Calu3 (cell line): Measurements from ENCODE around the gene AURKAIP1. TPM values are rescaled to one million over a fixed set of nuclear protein-coding genes. Genes with fewer than 3 reads are reported as not detected.
A peak's percentile ranks its signal among the peaks of the same experiment; 100 is the strongest.

ENCODE experiments used
- BruUV-seq: library from RNA; stranded (reverse); fragments of 400-500 nt; replicated peaks from 2 replicates; lab custom pipeline; 2021; lab: Mats Ljungman, UMichigan
- CTCF ChIA-PET: fragments of 300-600 bp; sonication (Branson Sonifier 250); formaldehyde crosslinking; loops from one replicate; lab custom pipeline; 2022; ENCODE audit warnings: antibody characterized with exemption; lab: Charles Lee
- DNase-seq: peaks from one replicate; pipeline ENCODE4 v3.0.0; 2022
- H3K27ac Mint-ChIP-seq: one replicate; pipeline ENCODE4 v1.8.0; 2022; ENCODE audit warnings: mixed read lengths; ENCODE audit not compliant: unreplicated experiment
- H3K27me3 Mint-ChIP-seq: one replicate; pipeline ENCODE4 v1.8.0; 2022; ENCODE audit warnings: mixed read lengths; ENCODE audit not compliant: unreplicated experiment
- H3K36me3 Mint-ChIP-seq: one replicate; pipeline ENCODE4 v1.8.0; 2022; ENCODE audit warnings: mild to moderate bottlenecking, moderate library complexity, mixed read lengths; ENCODE audit not compliant: insufficient read depth, unreplicated experiment
- H3K4me1 Mint-ChIP-seq: one replicate; pipeline ENCODE4 v1.8.0; 2022; ENCODE audit warnings: mild to moderate bottlenecking, low read depth, mixed read lengths; ENCODE audit not compliant: unreplicated experiment
- H3K4me3 Mint-ChIP-seq: one replicate; pipeline ENCODE4 v1.8.0; 2022; ENCODE audit warnings: mild to moderate bottlenecking, low read depth, moderate library complexity, mixed read lengths; ENCODE audit not compliant: unreplicated experiment
- H3K9me3 Mint-ChIP-seq: one replicate; pipeline ENCODE4 v1.8.0; 2022; ENCODE audit warnings: low read depth, mixed read lengths; ENCODE audit not compliant: unreplicated experiment
- intact Hi-C: fragments of 100-400 bp; cut with micrococcal nuclease; formaldehyde crosslinking; loops from one replicate; pipeline ENCODE4 v1.10.0; 2022; ENCODE audit not compliant: unreplicated experiment
- total RNA-seq: library from RNA; stranded (reverse); gene quantifications from 2 replicates; pipeline ENCODE4 v1.2.3, GENCODE V29; 2022
- TF ChIP-seq, protein P1 (sequence below): fragments of 200-600 bp; IDR thresholded peaks from one replicate; pipeline ENCODE4 v1.8.0; 2022; ENCODE audit warnings: antibody characterized with exemption; ENCODE audit not compliant: unreplicated experiment

The AURKAIP1 gene
- total RNA-seq, 1 experiment from 2014 or later, result 98.9 TPM

DNA sequence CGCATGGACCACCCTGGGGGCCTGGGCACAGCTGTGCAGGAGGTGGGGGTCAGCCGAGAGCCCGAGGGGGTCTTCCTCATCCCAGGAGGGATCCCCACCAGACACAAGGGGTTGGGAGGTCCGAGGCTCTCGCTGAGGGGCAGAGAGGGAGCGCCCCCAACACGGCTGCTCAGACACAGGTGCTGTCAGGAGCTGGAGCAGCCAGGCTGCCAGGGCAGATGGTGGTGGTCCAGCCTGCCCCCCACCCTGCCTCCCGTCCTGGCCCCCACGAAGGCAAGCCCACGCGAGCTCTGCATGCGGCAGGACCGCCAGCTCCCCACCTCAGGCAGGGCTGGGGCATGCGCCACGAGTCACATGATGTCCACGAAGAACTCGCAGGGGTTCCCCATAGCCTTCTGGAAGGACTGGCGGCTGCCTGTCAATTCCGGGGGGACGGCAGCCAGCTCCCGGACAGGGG is 39.2 kb downstream of the AURKAIP1 start:
- BruUV-seq, result no TSS peak
- intact Hi-C loops, result no loop called here
- Mint-ChIP-seq H3K36me3 (peaks cover 55% of the 10 kb centered on the region), H3K4me1 (no peaks in the 10 kb centered on the region), H3K9me3 (no peaks in the 10 kb centered on the region), H3K27ac (no peak overlapping the region), H3K4me3 (no peak overlapping the region), H3K27me3 (no peaks in the 10 kb centered on the region)
- CTCF ChIA-PET, result no interaction called here
- TF ChIP-seq, protein P1, sequence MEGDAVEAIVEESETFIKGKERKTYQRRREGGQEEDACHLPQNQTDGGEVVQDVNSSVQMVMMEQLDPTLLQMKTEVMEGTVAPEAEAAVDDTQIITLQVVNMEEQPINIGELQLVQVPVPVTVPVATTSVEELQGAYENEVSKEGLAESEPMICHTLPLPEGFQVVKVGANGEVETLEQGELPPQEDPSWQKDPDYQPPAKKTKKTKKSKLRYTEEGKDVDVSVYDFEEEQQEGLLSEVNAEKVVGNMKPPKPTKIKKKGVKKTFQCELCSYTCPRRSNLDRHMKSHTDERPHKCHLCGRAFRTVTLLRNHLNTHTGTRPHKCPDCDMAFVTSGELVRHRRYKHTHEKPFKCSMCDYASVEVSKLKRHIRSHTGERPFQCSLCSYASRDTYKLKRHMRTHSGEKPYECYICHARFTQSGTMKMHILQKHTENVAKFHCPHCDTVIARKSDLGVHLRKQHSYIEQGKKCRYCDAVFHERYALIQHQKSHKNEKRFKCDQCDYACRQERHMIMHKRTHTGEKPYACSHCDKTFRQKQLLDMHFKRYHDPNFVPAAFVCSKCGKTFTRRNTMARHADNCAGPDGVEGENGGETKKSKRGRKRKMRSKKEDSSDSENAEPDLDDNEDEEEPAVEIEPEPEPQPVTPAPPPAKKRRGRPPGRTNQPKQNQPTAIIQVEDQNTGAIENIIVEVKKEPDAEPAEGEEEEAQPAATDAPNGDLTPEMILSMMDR, result no peak
- DNase-seq, result no peak

DNA sequence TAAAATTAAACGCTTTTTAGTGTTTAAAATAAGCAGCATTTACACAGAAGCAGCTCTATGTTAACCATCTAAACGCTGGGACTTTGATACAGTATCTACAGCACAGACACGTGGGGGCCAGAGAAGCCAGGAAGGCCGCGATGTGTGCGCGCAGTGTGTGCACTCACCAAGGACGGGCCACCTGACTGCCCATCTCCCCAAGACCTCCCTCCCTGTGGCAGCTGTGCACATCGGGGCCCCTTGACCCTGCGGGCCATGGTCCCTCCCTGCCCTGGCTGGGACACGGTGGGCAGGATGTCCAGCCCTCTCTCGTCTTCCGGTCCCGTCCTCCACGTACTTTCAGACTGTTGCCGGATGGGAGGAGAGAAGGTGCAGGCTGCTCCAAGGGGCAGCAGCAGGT is 39.7 kb downstream of the AURKAIP1 start:
- intact Hi-C loops, result no loop called here
- no peak overlapping the region for H3K27ac Mint-ChIP-seq
- no peak for DNase-seq
- H3K4me3 Mint-ChIP-seq, result no peak overlapping the region
- BruUV-seq, result TSS peak; percentile 19
- no peaks in the 10 kb centered on the region for H3K9me3 Mint-ChIP-seq
- H3K36me3 Mint-ChIP-seq, result peaks cover 58% of the 10 kb centered on the region
- CTCF ChIA-PET, result interaction anchor here (0.8 kb wide), 1 partner anchor 43 kb away, joined by 3 read pairs; no protein-coding TSS in a partner anchor
- TF ChIP-seq, protein P1, result no peak
- no peaks in the 10 kb centered on the region for H3K27me3 Mint-ChIP-seq
- no peaks in the 10 kb centered on the region for H3K4me1 Mint-ChIP-seq

DNA sequence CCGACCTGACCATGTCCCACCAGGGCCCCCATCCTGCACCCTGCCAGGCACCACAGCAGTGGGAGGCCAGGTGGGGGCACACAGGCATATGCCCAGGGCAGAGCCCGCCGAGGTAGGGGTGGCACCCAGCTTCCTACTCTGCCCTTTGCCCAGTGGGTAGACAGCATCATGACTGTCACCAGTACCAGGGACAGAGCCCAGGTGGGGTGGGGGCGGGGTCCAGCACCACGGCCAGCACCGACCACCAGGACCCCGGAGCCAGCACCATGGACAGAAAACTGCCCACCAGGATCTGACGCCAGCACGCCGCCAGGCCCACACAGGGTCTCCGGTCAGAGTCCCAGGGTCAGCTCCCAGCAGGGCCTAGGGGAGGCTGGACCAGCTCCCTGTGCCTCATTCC is 40.2 kb downstream of the AURKAIP1 start:
- peaks cover 58% of the 10 kb centered on the region for H3K36me3 Mint-ChIP-seq
- no TSS peak for BruUV-seq
- no peak overlapping the region for H3K4me3 Mint-ChIP-seq
- no peaks in the 10 kb centered on the region for H3K9me3 Mint-ChIP-seq
- CTCF ChIA-PET, result interaction anchor here (0.8 kb wide), 1 partner anchor 43 kb away, joined by 3 read pairs; no protein-coding TSS in a partner anchor
- peak overlapping the region; percentile 53 for H3K27ac Mint-ChIP-seq
- DNase-seq, result no peak
- no peaks in the 10 kb centered on the region for H3K27me3 Mint-ChIP-seq
- intact Hi-C loops, result no loop called here
- TF ChIP-seq, protein P1, result no peak
- no peaks in the 10 kb centered on the region for H3K4me1 Mint-ChIP-seq

DNA sequence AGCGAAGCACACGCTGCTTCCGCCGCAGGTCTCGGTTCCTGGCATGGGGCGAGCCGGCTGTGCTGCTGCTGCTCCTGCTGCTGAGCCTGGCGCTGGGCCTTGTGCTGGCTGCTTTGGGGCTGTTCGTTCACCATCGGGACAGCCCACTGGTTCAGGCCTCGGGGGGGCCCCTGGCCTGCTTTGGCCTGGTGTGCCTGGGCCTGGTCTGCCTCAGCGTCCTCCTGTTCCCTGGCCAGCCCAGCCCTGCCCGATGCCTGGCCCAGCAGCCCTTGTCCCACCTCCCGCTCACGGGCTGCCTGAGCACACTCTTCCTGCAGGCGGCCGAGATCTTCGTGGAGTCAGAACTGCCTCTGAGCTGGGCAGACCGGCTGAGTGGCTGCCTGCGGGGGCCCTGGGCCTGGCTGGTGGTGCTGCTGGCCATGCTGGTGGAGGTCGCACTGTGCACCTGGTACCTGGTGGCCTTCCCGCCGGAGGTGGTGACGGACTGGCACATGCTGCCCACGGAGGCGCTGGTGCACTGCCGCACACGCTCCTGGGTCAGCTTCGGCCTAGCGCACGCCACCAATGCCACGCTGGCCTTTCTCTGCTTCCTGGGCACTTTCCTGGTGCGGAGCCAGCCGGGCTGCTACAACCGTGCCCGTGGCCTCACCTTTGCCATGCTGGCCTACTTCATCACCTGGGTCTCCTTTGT is 41.3 kb downstream of the AURKAIP1 start:
- CTCF ChIA-PET, result no interaction called here
- no peak overlapping the region for H3K4me3 Mint-ChIP-seq
- H3K27me3 Mint-ChIP-seq, result no peaks in the 10 kb centered on the region
- intact Hi-C loops, result no loop called here
- H3K4me1 Mint-ChIP-seq, result no peaks in the 10 kb centered on the region
- H3K27ac Mint-ChIP-seq, result peak overlapping the region; percentile 53
- DNase-seq, result no peak
- H3K36me3 Mint-ChIP-seq, result peaks cover 62% of the 10 kb centered on the region
- no peaks in the 10 kb centered on the region for H3K9me3 Mint-ChIP-seq
- no TSS peak for BruUV-seq
- TF ChIP-seq, protein P1, result no peak
